Activated T-cell treated with anti-CD3 and anti-CD28 coated beads, Interleukin-2, amount 50 U/mL, for 24 hours (primary cell): ENCODE data around the gene INSL3.

Experiments
- DNase-seq: peaks from one replicate; pipeline ENCODE4 v3.0.0-alpha.2; 2020
- H3K27ac Mint-ChIP-seq: 2 replicates; pipeline ENCODE4 v1.8.0; 2020; ENCODE audit warnings: mild to moderate bottlenecking, mixed read lengths
- H3K27me3 Mint-ChIP-seq: 2 replicates; pipeline ENCODE4 v1.8.0; 2020; ENCODE audit warnings: mixed read lengths
- H3K36me3 Mint-ChIP-seq: 2 replicates; pipeline ENCODE4 v1.8.0; 2020; ENCODE audit warnings: low read depth, mixed read lengths
- H3K4me1 Mint-ChIP-seq: 2 replicates; pipeline ENCODE4 v1.8.0; 2020; ENCODE audit warnings: low read depth, mixed read lengths
- H3K4me3 Mint-ChIP-seq: 2 replicates; pipeline ENCODE4 v1.8.0; 2020; ENCODE audit warnings: mild to moderate bottlenecking, moderate library complexity, mixed read lengths
- H3K9me3 Mint-ChIP-seq: 2 replicates; pipeline ENCODE4 v1.8.0; 2020; ENCODE audit warnings: mixed read lengths

INSL3 gene

GRCh38 chr19:17835182-17836006, 14.1 kb upstream of the INSL3 start:
- Mint-ChIP-seq H3K27me3 (no peaks in the 10 kb centered on the region), H3K27ac (peak overlapping the region; percentile 65), H3K4me1 (peaks cover 24% of the 10 kb centered on the region), H3K36me3 (peaks cover 91% of the 10 kb centered on the region), H3K4me3 (no peak overlapping the region), H3K9me3 (peaks cover 2% of the 10 kb centered on the region)
- no peak for DNase-seq

- H3K4me3 Mint-ChIP-seq, result no peak overlapping the region
- peaks cover 20% of the 10 kb centered on the region for H3K4me1 Mint-ChIP-seq
- H3K36me3 Mint-ChIP-seq, result peaks cover 91% of the 10 kb centered on the region
- H3K27ac Mint-ChIP-seq, result peak overlapping the region; percentile 52
- no peak for DNase-seq
- H3K9me3 Mint-ChIP-seq, result peaks cover 2% of the 10 kb centered on the region
- H3K27me3 Mint-ChIP-seq, result no peaks in the 10 kb centered on the region
Observed at GRCh38 chr19:17834350-17835181, 13.2 kb upstream of the INSL3 start.

GRCh38 chr19:17832443-17833208, 11.3 kb upstream of the INSL3 start:
- Mint-ChIP-seq H3K4me1 (peaks cover 10% of the 10 kb centered on the region), H3K27ac (peak overlapping the region; percentile 14), H3K36me3 (peaks cover 90% of the 10 kb centered on the region), H3K4me3 (no peak overlapping the region), H3K27me3 (no peaks in the 10 kb centered on the region), H3K9me3 (peaks cover 2% of the 10 kb centered on the region)
- DNase-seq, result no peak

- H3K4me3 Mint-ChIP-seq, result no peak overlapping the region
- peaks cover 2% of the 10 kb centered on the region for H3K9me3 Mint-ChIP-seq
- no peaks in the 10 kb centered on the region for H3K27me3 Mint-ChIP-seq
- H3K4me1 Mint-ChIP-seq, result peaks cover 6% of the 10 kb centered on the region
- peak overlapping the region; percentile 30 for H3K27ac Mint-ChIP-seq
- H3K36me3 Mint-ChIP-seq, result peaks cover 88% of the 10 kb centered on the region
- no peak for DNase-seq
Observed at GRCh38 chr19:17831419-17831888, 10.1 kb upstream of the INSL3 start.

- Mint-ChIP-seq H3K36me3 (peaks cover 86% of the 10 kb centered on the region), H3K4me3 (no peak overlapping the region), H3K27ac (peak overlapping the region; percentile 57), H3K4me1 (peaks cover 5% of the 10 kb centered on the region), H3K9me3 (peaks cover 2% of the 10 kb centered on the region), H3K27me3 (no peaks in the 10 kb centered on the region)
- peak; percentile 72 for DNase-seq
Observed at GRCh38 chr19:17830567-17831418, 9.5 kb upstream of the INSL3 start.

GRCh38 chr19:17829855-17830566, 8.7 kb upstream of the INSL3 start:
- Mint-ChIP-seq H3K4me3 (no peak overlapping the region), H3K36me3 (peaks cover 85% of the 10 kb centered on the region), H3K9me3 (peaks cover 2% of the 10 kb centered on the region), H3K4me1 (no peaks in the 10 kb centered on the region), H3K27ac (peak overlapping the region; percentile 57), H3K27me3 (no peaks in the 10 kb centered on the region)
- DNase-seq, result no peak

GRCh38 chr19:17826508-17827056, 5.3 kb upstream of the INSL3 start:
- Mint-ChIP-seq H3K4me3 (no peak overlapping the region), H3K36me3 (peaks cover 67% of the 10 kb centered on the region), H3K4me1 (no peaks in the 10 kb centered on the region), H3K9me3 (no peaks in the 10 kb centered on the region), H3K27ac (no peak overlapping the region), H3K27me3 (no peaks in the 10 kb centered on the region)
- no peak for DNase-seq

GRCh38 chr19:17824339-17824738, 3.0 kb upstream of the INSL3 start:
- Mint-ChIP-seq H3K9me3 (no peaks in the 10 kb centered on the region), H3K36me3 (peaks cover 48% of the 10 kb centered on the region), H3K27ac (peak overlapping the region; percentile 64), H3K4me1 (no peaks in the 10 kb centered on the region), H3K27me3 (no peaks in the 10 kb centered on the region), H3K4me3 (no peak overlapping the region)
- DNase-seq, result no peak

GRCh38 chr19:17817668-17818363, 3.5 kb downstream of the INSL3 start:
- Mint-ChIP-seq H3K9me3 (no peaks in the 10 kb centered on the region), H3K36me3 (peaks cover 5% of the 10 kb centered on the region), H3K4me3 (no peak overlapping the region), H3K27ac (no peak overlapping the region), H3K4me1 (no peaks in the 10 kb centered on the region), H3K27me3 (no peaks in the 10 kb centered on the region)
- no peak for DNase-seq

GRCh38 chr19:17812099-17812498, 9.2 kb downstream of the INSL3 start:
- Mint-ChIP-seq H3K27ac (no peak overlapping the region), H3K36me3 (peaks cover 5% of the 10 kb centered on the region), H3K27me3 (no peaks in the 10 kb centered on the region), H3K4me1 (peaks cover 9% of the 10 kb centered on the region), H3K4me3 (no peak overlapping the region), H3K9me3 (no peaks in the 10 kb centered on the region)
- DNase-seq, result no peak

GRCh38 chr19:17811681-17812080, 9.6 kb downstream of the INSL3 start:
- no peak for DNase-seq
- Mint-ChIP-seq H3K27ac (no peak overlapping the region), H3K4me1 (peaks cover 9% of the 10 kb centered on the region), H3K9me3 (no peaks in the 10 kb centered on the region), H3K36me3 (peaks cover 5% of the 10 kb centered on the region), H3K27me3 (no peaks in the 10 kb centered on the region), H3K4me3 (no peak overlapping the region)

- H3K27ac Mint-ChIP-seq, result no peak overlapping the region
- H3K36me3 Mint-ChIP-seq, result peaks cover under 1% of the 10 kb centered on the region
- H3K27me3 Mint-ChIP-seq, result no peaks in the 10 kb centered on the region
- H3K9me3 Mint-ChIP-seq, result no peaks in the 10 kb centered on the region
- H3K4me1 Mint-ChIP-seq, result peaks cover 9% of the 10 kb centered on the region
- H3K4me3 Mint-ChIP-seq, result no peak overlapping the region
- DNase-seq, result no peak
Observed at GRCh38 chr19:17811103-17811502, 10.2 kb downstream of the INSL3 start.
